Right kidney (tissue), 1 donor: Measurements from ENCODE around the gene CSF2RB.
"Not testable (repeated sequence)": the region's sequence is repeated elsewhere in the genome, so short reads cannot be mapped to it uniquely, and the experiment has no call there.

ENCODE experiments used
- DNase-seq: peaks from one replicate; pipeline ENCODE4 v3.0.0-alpha.2; 2016

CSF2RB gene

GRCh38 chr22:36968249-36968964, 55.0 kb downstream of the CSF2RB start:
- DNase-seq: no peak

GRCh38 chr22:36971341-36972125, 58.1 kb downstream of the CSF2RB start:
- DNase-seq: no peak

GRCh38 chr22:36976606-36977005, 63.2 kb downstream of the CSF2RB start:
- no peak for DNase-seq

GRCh38 chr22:36977401-36977861, 64.0 kb downstream of the CSF2RB start:
- peak; percentile 59 for DNase-seq

- DNase-seq: peak; percentile 67
These were observed 64.7 kb downstream of the CSF2RB start for GRCh38 chr22:36977947-36978660.

- no peak for DNase-seq
These were observed 65.8 kb downstream of the CSF2RB start for GRCh38 chr22:36979016-36979910.

- no peak for DNase-seq
These were observed 67.9 kb downstream of the CSF2RB start for GRCh38 chr22:36981247-36981775.

GRCh38 chr22:36982136-36982535, 68.7 kb downstream of the CSF2RB start:
- DNase-seq: no peak

- DNase-seq: no peak
These were observed 71.9 kb downstream of the CSF2RB start for GRCh38 chr22:36985211-36985889.

GRCh38 chr22:36986242-36986821, 72.9 kb downstream of the CSF2RB start:
- DNase-seq: no peak

- no peak for DNase-seq
These were observed 74.8 kb downstream of the CSF2RB start for GRCh38 chr22:36988075-36988832.

GRCh38 chr22:36989012-36989411, 75.6 kb downstream of the CSF2RB start:
- DNase-seq: not testable (repeated sequence)
